SK-N-SH (cell line): ENCODE results near the gene ORMDL2. TPM values are rescaled to one million over a fixed set of nuclear protein-coding genes. Genes with fewer than 3 reads are reported as not detected.

ENCODE experiments used
- CTCF ChIA-PET: fragments of 300-600, 350-600 bp; formaldehyde crosslinking; extraction: SDS; loops from one replicate; lab custom pipeline; 2021; lab: Yijun Ruan, JAX
- POLR2A ChIA-PET: fragments of 350-600 bp; sonication (Branson Sonifier 250); formaldehyde crosslinking; extraction: SDS; loops from one replicate; lab custom pipeline; 2020; ENCODE audit warnings: antibody characterized with exemption, inconsistent platforms; lab: Yijun Ruan, JAX
- DNase-seq: peaks from one replicate; pipeline ENCODE4 v3.0.0; 2012
- H2AFZ ChIP-seq: fragments of 200-600 bp; sonication (generic); 2 replicates; pipeline ENCODE4 v1.8.1; 2016; ENCODE audit warnings: antibody characterized with exemption, mild to moderate bottlenecking, low read depth
- H3F3A ChIP-seq: fragments of 200-600 bp; sonication (generic); replicated peaks from 2 replicates; pipeline ENCODE3; 2016; ENCODE audit warnings: antibody characterized with exemption, mild to moderate bottlenecking; ENCODE audit not compliant: insufficient read depth
- H3K27ac ChIP-seq, 2 experiments: fragments of 200-500 bp in 1 of 2; fragments of 200-600 bp in 1 of 2; sonication (Bioruptor generic) in 1 of 2; sonication (generic), shearing (Covaris generic) in 1 of 2; 2 replicates each; pipeline versions ENCODE4 v1.5.1 to v1.6.1; 2014 to 2016; ENCODE audit warnings: low read depth in 2 of 2, inconsistent platforms in 1 of 2, low read length in 1 of 2, mild to moderate bottlenecking in 1 of 2, mixed read lengths in 1 of 2
- H3K27me3 ChIP-seq: fragments of 200-600 bp; sonication (generic), shearing (Covaris generic); 2 replicates; pipeline ENCODE4 v1.6.1; 2016; ENCODE audit warnings: mixed run types; ENCODE audit not compliant: insufficient read depth
- H3K36me3 ChIP-seq, 2 experiments: fragments of 200-500 bp in 1 of 2; fragments of 200-600 bp in 1 of 2; sonication (Bioruptor generic) in 1 of 2; sonication (generic) in 1 of 2; replicated peaks in 1 of 2; 2 replicates each; pipeline versions ENCODE3 to v1.5.1; 2014 to 2016; ENCODE audit warnings: low read length in 1 of 2, mild to moderate bottlenecking in 1 of 2; ENCODE audit not compliant: insufficient read depth in 2 of 2, control insufficient read depth in 1 of 2
- H3K4me1 ChIP-seq, 2 experiments: fragments of 200-500 bp in 1 of 2; fragments of 200-600 bp in 1 of 2; sonication (Bioruptor generic) in 1 of 2; sonication (generic), shearing (Covaris generic) in 1 of 2; 2 replicates each; pipeline versions ENCODE4 v1.5.1 to v1.6.1; 2014 to 2016; ENCODE audit warnings: low read depth in 1 of 2, low read length in 1 of 2, mixed run types in 1 of 2; ENCODE audit not compliant: insufficient read depth in 2 of 2, control insufficient read depth in 1 of 2
- H3K4me2 ChIP-seq: fragments of 200-600 bp; sonication (generic), shearing (Covaris generic); 2 replicates; pipeline ENCODE4 v1.6.1; 2017; ENCODE audit warnings: mixed run types
- H3K4me3 ChIP-seq, 2 experiments: fragments of 200-500 bp in 1 of 2; fragments of 200-600 bp in 1 of 2; sonication (Bioruptor generic) in 1 of 2; sonication (generic), shearing (Covaris generic) in 1 of 2; 2 replicates each; pipeline versions ENCODE4 v1.5.1 to v1.8.1; 2014 to 2016; ENCODE audit warnings: low read depth in 2 of 2, inconsistent platforms in 1 of 2, low read length in 1 of 2, mild to moderate bottlenecking in 1 of 2, mixed read lengths in 1 of 2, moderate library complexity in 1 of 2
- H3K79me2 ChIP-seq: fragments of 200-600 bp; sonication (generic); 2 replicates; pipeline ENCODE4 v1.8.1; 2017; ENCODE audit warnings: mild to moderate bottlenecking; ENCODE audit not compliant: insufficient read depth
- H3K9ac ChIP-seq: fragments of 200-600 bp; sonication (generic); 2 replicates; pipeline ENCODE4 v1.6.1; 2017; ENCODE audit warnings: mixed run types
- H3K9me2 ChIP-seq: fragments of 200-600 bp; sonication (generic); 2 replicates; pipeline ENCODE4 v1.6.1; 2017; ENCODE audit warnings: mixed run types
- H3K9me3 ChIP-seq: fragments of 200-600 bp; sonication (generic); 2 replicates; pipeline ENCODE4 v1.6.1; 2017; ENCODE audit warnings: mixed run types, mild to moderate bottlenecking, moderate library complexity
- H4K20me1 ChIP-seq: fragments of 200-600 bp; sonication (generic); 2 replicates; pipeline ENCODE4 v1.6.1; 2017; ENCODE audit warnings: mild to moderate bottlenecking, mixed run types; ENCODE audit not compliant: insufficient read depth
- CTCF ChIP-seq: fragments of 200-600 bp; sonication (generic); IDR thresholded peaks from 2 replicates; pipeline ENCODE4 v1.6.1; 2017; ENCODE audit warnings: antibody characterized with exemption, mild to moderate bottlenecking, moderate library complexity
- EZH2phosphoT487 ChIP-seq: fragments of 200-600 bp; sonication (generic); IDR thresholded peaks from 2 replicates; pipeline ENCODE4 v1.6.1; 2017; ENCODE audit warnings: low read depth, mixed run types, mild to moderate bottlenecking, antibody characterized with exemption, moderate library complexity, borderline replicate concordance
- IRF3 ChIP-seq: fragments of 150-350 bp; IDR thresholded peaks from 2 replicates; pipeline ENCODE4 v1.6.1; 2016; ENCODE audit warnings: mild to moderate bottlenecking, low read depth, low read length
- MXI1 ChIP-seq: IDR thresholded peaks from 2 replicates; pipeline ENCODE4 v1.6.1; 2012; ENCODE audit warnings: mild to moderate bottlenecking, low read depth, low read length, improper control_type of control experiment
- NFIC ChIP-seq: IDR thresholded peaks from 2 replicates; pipeline ENCODE4 v1.4.0; 2012; ENCODE audit warnings: borderline replicate concordance
- NRF1 ChIP-seq: IDR thresholded peaks from 2 replicates; pipeline ENCODE4 v1.6.1; 2012; ENCODE audit warnings: low read depth, mild to moderate bottlenecking, low read length
- RFX5 ChIP-seq: IDR thresholded peaks from 2 replicates; pipeline ENCODE4 v1.6.1; 2012; ENCODE audit warnings: mild to moderate bottlenecking, improper control_type of control experiment, low read length
- USF2 ChIP-seq: fragments of 150-350 bp; IDR thresholded peaks from 2 replicates; pipeline ENCODE4 v1.6.1; 2017; ENCODE audit warnings: antibody characterized with exemption, low read length, low read depth, borderline replicate concordance
- YY1 ChIP-seq: IDR thresholded peaks from 2 replicates; pipeline ENCODE4 v1.4.0; 2012; ENCODE audit warnings: low read depth, mild to moderate bottlenecking
- whole genome bisulfite sequencing: methylation state at CpG from one replicate; pipeline ENCODE4 v1.1.6; 2017; ENCODE audit warnings: low lambda C conversion rate; 5-methylcytosine and 5-hydroxymethylcytosine counted together
- polyA plus RNA-seq, 3 experiments: library from polyadenylated mRNA; depleted of rRNA; stranded (reverse); fragments of >200 nt; gene quantifications; 2 replicates each; pipeline ENCODE4 v1.2.3, GENCODE V29; 2012
- TF ChIP-seq, protein P1 (sequence below): IDR thresholded peaks from 2 replicates; pipeline ENCODE4 v1.6.1; 2012; ENCODE audit warnings: mild to moderate bottlenecking, low read depth, low read length, moderate library complexity

ORMDL2 gene
- polyA plus RNA-seq, 1 of the 3 experiments (the other 2 are of a cell fraction): 37.3 TPM

DNA sequence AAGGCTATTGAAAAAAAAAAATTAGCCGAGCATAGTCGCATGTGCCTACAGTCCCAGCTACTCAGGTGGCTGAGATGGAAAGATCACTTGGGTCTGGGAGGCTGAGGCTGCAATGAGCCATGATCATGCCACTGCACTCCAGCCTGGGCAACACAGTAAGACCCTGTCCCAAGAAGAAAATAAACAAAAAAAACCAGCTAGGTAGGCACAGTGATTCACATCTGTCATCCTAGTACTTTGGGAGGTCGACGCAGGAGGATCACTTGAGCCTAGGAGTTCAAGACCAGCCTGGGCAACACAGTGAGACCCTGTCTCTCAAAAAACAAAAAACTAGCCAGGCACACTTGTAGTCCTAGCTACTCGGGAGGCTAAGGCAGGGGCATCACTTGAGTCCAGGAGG is 8.6 kb upstream of the ORMDL2 start:
- 94% methylated on average over 5 of the region's 5 CpGs for WGBS
- no peak for DNase-seq
- H3K9ac ChIP-seq: no peak overlapping the region
- H3K27me3 ChIP-seq: no peaks in the 10 kb centered on the region
- H3K9me2 ChIP-seq: no peaks in the 10 kb centered on the region
- ChIA-PET POLR2A (interaction anchor here (0.7 to 1.3 kb wide), 2 partner anchors 9 to 529 kb away, joined by 3 to 4 read pairs; partner anchors contain the start of gene ORMDL2), CTCF (interaction anchor here (0.8 to 15.0 kb wide), 7 partner anchors 8 to 131 kb away, joined by 3 to 105 read pairs (median 4); partner anchors contain the start of gene SARNP)
- peaks cover 78% of the 10 kb centered on the region for H4K20me1 ChIP-seq
- no peak overlapping the region for H3K4me2 ChIP-seq
- TF ChIP-seq, protein P1, sequence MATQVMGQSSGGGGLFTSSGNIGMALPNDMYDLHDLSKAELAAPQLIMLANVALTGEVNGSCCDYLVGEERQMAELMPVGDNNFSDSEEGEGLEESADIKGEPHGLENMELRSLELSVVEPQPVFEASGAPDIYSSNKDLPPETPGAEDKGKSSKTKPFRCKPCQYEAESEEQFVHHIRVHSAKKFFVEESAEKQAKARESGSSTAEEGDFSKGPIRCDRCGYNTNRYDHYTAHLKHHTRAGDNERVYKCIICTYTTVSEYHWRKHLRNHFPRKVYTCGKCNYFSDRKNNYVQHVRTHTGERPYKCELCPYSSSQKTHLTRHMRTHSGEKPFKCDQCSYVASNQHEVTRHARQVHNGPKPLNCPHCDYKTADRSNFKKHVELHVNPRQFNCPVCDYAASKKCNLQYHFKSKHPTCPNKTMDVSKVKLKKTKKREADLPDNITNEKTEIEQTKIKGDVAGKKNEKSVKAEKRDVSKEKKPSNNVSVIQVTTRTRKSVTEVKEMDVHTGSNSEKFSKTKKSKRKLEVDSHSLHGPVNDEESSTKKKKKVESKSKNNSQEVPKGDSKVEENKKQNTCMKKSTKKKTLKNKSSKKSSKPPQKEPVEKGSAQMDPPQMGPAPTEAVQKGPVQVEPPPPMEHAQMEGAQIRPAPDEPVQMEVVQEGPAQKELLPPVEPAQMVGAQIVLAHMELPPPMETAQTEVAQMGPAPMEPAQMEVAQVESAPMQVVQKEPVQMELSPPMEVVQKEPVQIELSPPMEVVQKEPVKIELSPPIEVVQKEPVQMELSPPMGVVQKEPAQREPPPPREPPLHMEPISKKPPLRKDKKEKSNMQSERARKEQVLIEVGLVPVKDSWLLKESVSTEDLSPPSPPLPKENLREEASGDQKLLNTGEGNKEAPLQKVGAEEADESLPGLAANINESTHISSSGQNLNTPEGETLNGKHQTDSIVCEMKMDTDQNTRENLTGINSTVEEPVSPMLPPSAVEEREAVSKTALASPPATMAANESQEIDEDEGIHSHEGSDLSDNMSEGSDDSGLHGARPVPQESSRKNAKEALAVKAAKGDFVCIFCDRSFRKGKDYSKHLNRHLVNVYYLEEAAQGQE: no peak
- TF ChIP-seq RFX5: no peak
- TF ChIP-seq YY1: no peak
- no peak for TF ChIP-seq MXI1
- no peak for TF ChIP-seq NRF1
- no peak for TF ChIP-seq USF2
- no peak overlapping the region for H2AFZ ChIP-seq
- H3K36me3 ChIP-seq: peaks cover 3 to 46% of the 10 kb centered on the region in 2 experiments
- H3K9me3 ChIP-seq: no peaks in the 10 kb centered on the region
- no peaks in the 10 kb centered on the region for H3K4me1 ChIP-seq
- H3K4me3 ChIP-seq: no peak overlapping the region
- H3K27ac ChIP-seq: no peak overlapping the region
- peaks cover 100% of the 10 kb centered on the region for H3K79me2 ChIP-seq
- peaks cover 5% of the 10 kb centered on the region for H3F3A ChIP-seq

DNA sequence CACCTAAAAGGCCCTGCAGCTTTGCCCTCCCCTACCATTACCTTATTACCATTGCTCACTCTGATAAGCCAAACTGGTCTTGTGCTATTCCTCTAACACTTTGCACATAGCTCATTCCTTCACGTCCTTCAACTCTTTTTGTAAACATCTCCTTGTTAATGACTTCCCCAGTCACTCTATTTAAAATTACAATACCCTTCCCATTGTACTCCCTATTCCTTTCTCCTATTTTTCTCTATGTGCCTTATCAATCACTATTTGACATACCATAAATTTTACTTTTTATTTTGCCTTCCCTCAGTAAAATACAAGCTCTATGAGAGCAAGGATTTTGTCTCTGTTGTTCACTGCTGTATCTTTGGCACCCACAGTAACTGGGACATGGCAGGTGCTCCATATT is 5.8 kb upstream of the ORMDL2 start:
- 86% methylated on average over 1 of the region's 1 CpG for WGBS
- no peak for TF ChIP-seq CTCF
- TF ChIP-seq YY1: no peak
- TF ChIP-seq NRF1: no peak
- no peak for TF ChIP-seq NFIC
- no peak for TF ChIP-seq IRF3
- no peak for TF ChIP-seq EZH2phosphoT487
- H3K27ac ChIP-seq: no peak overlapping the region
- H3K9me3 ChIP-seq: no peaks in the 10 kb centered on the region
- H3K27me3 ChIP-seq: no peaks in the 10 kb centered on the region
- H3K4me1 ChIP-seq: peaks cover 0 to 8% of the 10 kb centered on the region in 2 experiments
- ChIA-PET CTCF (interaction anchor here (1.1 to 15.0 kb wide), 5 partner anchors 8 to 114 kb away, joined by 3 to 105 read pairs (median 3); no protein-coding TSS in a partner anchor), POLR2A (interaction anchor here (0.7 to 2.6 kb wide), 3 partner anchors 15 to 83 kb away, joined by 3 to 7 read pairs (median 5); partner anchors contain the start of gene CD63)
- H3F3A ChIP-seq: peaks cover 5% of the 10 kb centered on the region
- peaks cover 74% of the 10 kb centered on the region for H4K20me1 ChIP-seq
- no peak overlapping the region for H3K9ac ChIP-seq
- no peak overlapping the region for H2AFZ ChIP-seq
- peaks cover 100% of the 10 kb centered on the region for H3K79me2 ChIP-seq
- H3K9me2 ChIP-seq: no peaks in the 10 kb centered on the region
- no peak for DNase-seq
- H3K36me3 ChIP-seq: peaks cover 4 to 45% of the 10 kb centered on the region in 2 experiments
- no peak overlapping the region for H3K4me2 ChIP-seq
- H3K4me3 ChIP-seq: no peak overlapping the region
